Caco-2 (cell line): ENCODE results near the gene EVA1A. TPM values are rescaled to one million over a fixed set of nuclear protein-coding genes. Genes with fewer than 3 reads are reported as not detected.

Source experiments
- BruUV-seq: library from RNA; stranded (reverse); fragments of 400-500 nt; replicated peaks from 2 replicates; lab custom pipeline; 2021; lab: Mats Ljungman, UMichigan
- CTCF ChIA-PET: fragments of 300-600 bp; sonication (Branson Sonifier 250); formaldehyde crosslinking; loops from one replicate; lab custom pipeline; 2022; ENCODE audit warnings: antibody characterized with exemption; lab: Charles Lee
- POLR2A ChIA-PET: fragments of 300-600 bp; sonication (Branson Sonifier 250); formaldehyde crosslinking; loops from one replicate; lab custom pipeline; 2022; ENCODE audit warnings: antibody characterized with exemption; lab: Charles Lee
- DNase-seq, 2 experiments: peaks; one replicate each; pipeline versions ENCODE4 v3.0.0 to v3.0.0-alpha.2; 2020 to 2022
- H3K27me3 ChIP-seq: replicated peaks from 2 replicates; pipeline ENCODE4 v1.6.0; 2011; ENCODE audit warnings: low read length; ENCODE audit not compliant: control insufficient read depth, insufficient read depth
- H3K36me3 ChIP-seq: 2 replicates; pipeline ENCODE4 v1.5.1; 2011; ENCODE audit warnings: low read length; ENCODE audit not compliant: control insufficient read depth, insufficient read depth
- H3K4me1 ChIP-seq: fragments of 250-450 bp; sonication (Bioruptor Pico); 2 replicates; pipeline ENCODE4 v1.5.1; 2020; ENCODE audit warnings: mild to moderate bottlenecking
- H3K4me3 ChIP-seq: 2 replicates; pipeline ENCODE4 v1.5.1; 2011; ENCODE audit warnings: low read depth, mild to moderate bottlenecking, control low read depth, low read length
- H3K9me3 ChIP-seq: fragments of 250-450 bp; sonication (Bioruptor Pico); 2 replicates; pipeline ENCODE4 v1.5.1; 2020; ENCODE audit warnings: mild to moderate bottlenecking, moderate library complexity
- H3K27ac Mint-ChIP-seq: one replicate; pipeline ENCODE4 v1.8.0; 2022; ENCODE audit warnings: mixed read lengths; ENCODE audit not compliant: unreplicated experiment
- H3K27me3 Mint-ChIP-seq: one replicate; pipeline ENCODE4 v1.8.0; 2022; ENCODE audit warnings: mixed read lengths; ENCODE audit not compliant: insufficient read depth, unreplicated experiment
- H3K36me3 Mint-ChIP-seq: one replicate; pipeline ENCODE4 v1.8.0; 2022; ENCODE audit warnings: mild to moderate bottlenecking, mixed read lengths; ENCODE audit not compliant: insufficient read depth, unreplicated experiment
- H3K4me1 Mint-ChIP-seq: one replicate; pipeline ENCODE4 v1.8.0; 2022; ENCODE audit warnings: low read depth, mixed read lengths; ENCODE audit not compliant: unreplicated experiment
- H3K4me3 Mint-ChIP-seq: one replicate; pipeline ENCODE4 v1.8.0; 2022; ENCODE audit warnings: mild to moderate bottlenecking, moderate library complexity, mixed read lengths; ENCODE audit not compliant: unreplicated experiment
- H3K9me3 Mint-ChIP-seq: one replicate; pipeline ENCODE4 v1.8.0; 2022; ENCODE audit warnings: mixed read lengths; ENCODE audit not compliant: unreplicated experiment
- CTCF ChIP-seq, 2 experiments: fragments of 200-600 bp in 1 of 2; IDR thresholded peaks; 1 replicate in 1 of 2; 2 replicates in 1 of 2; pipeline versions ENCODE4 v1.5.1 to v1.8.0; 2011 to 2022; ENCODE audit warnings: antibody characterized with exemption in 1 of 2, control low read depth in 1 of 2, inconsistent platforms in 1 of 2, low read depth in 1 of 2, low read length in 1 of 2, mild to moderate bottlenecking in 1 of 2, moderate library complexity in 1 of 2; ENCODE audit not compliant: insufficient read depth in 1 of 2, severe bottlenecking in 1 of 2, unreplicated experiment in 1 of 2
- intact Hi-C: fragments of 100-400 bp; cut with micrococcal nuclease; formaldehyde crosslinking; loops from one replicate; pipeline ENCODE4 v1.10.0; 2022; ENCODE audit not compliant: unreplicated experiment
- total RNA-seq: library from RNA; stranded (reverse); gene quantifications from 2 replicates; pipeline ENCODE4 v1.2.3, GENCODE V29; 2022

The EVA1A gene
- total RNA-seq, 1 experiment from 2014 or later = 0.25 TPM

GRCh38 chr2:75587954-75588587 is 27.3 kb upstream of the EVA1A start:
- ChIA-PET POLR2A (no interaction called here), CTCF (no interaction called here)
- no peak overlapping the region for H3K4me3 Mint-ChIP-seq
- H3K36me3 ChIP-seq = no peaks in the 10 kb centered on the region
- no peaks in the 10 kb centered on the region for H3K4me1 ChIP-seq
- no peak for DNase-seq
- no peaks in the 10 kb centered on the region for H3K9me3 ChIP-seq
- intact Hi-C loops = no loop called here
- peaks cover 11% of the 10 kb centered on the region for H3K4me1 Mint-ChIP-seq
- TF ChIP-seq CTCF (IDR thresholded peaks at IDR 0.05; ENCODE audit: insufficient read depth in 1 of 2, low read depth in 1 of 2, low read length in 1 of 2, severe bottlenecking in 1 of 2, unreplicated experiment in 1 of 2) = no peak
- H3K36me3 Mint-ChIP-seq = no peaks in the 10 kb centered on the region
- no TSS peak for BruUV-seq
- H3K27me3 ChIP-seq = no peaks in the 10 kb centered on the region
- no peaks in the 10 kb centered on the region for H3K9me3 Mint-ChIP-seq
- no peak overlapping the region for H3K4me3 ChIP-seq
- peaks cover 8% of the 10 kb centered on the region for H3K27me3 Mint-ChIP-seq
- H3K27ac Mint-ChIP-seq = no peak overlapping the region

- Mint-ChIP-seq H3K9me3 (no peaks in the 10 kb centered on the region), H3K27ac (no peak overlapping the region), H3K27me3 (peaks cover 13% of the 10 kb centered on the region), H3K4me1 (peaks cover 11% of the 10 kb centered on the region), H3K36me3 (no peaks in the 10 kb centered on the region), H3K4me3 (no peak overlapping the region)
- H3K4me1 ChIP-seq = no peaks in the 10 kb centered on the region
- H3K4me3 ChIP-seq = no peak overlapping the region
- TF ChIP-seq CTCF (IDR thresholded peaks at IDR 0.05; ENCODE audit: insufficient read depth in 1 of 2, low read depth in 1 of 2, low read length in 1 of 2, severe bottlenecking in 1 of 2, unreplicated experiment in 1 of 2) = no peak
- ChIA-PET CTCF (no interaction called here), POLR2A (no interaction called here)
- H3K36me3 ChIP-seq = no peaks in the 10 kb centered on the region
- no peaks in the 10 kb centered on the region for H3K9me3 ChIP-seq
- BruUV-seq = no TSS peak
- H3K27me3 ChIP-seq = no peaks in the 10 kb centered on the region
- no peak for DNase-seq
- intact Hi-C loops = no loop called here
These were observed 26.2 kb upstream of the EVA1A start for GRCh38 chr2:75586971-75587370.

GRCh38 chr2:75582840-75583239 is 22.1 kb upstream of the EVA1A start:
- no TSS peak for BruUV-seq
- Mint-ChIP-seq H3K4me1 (no peaks in the 10 kb centered on the region), H3K27me3 (peaks cover 13% of the 10 kb centered on the region), H3K9me3 (no peaks in the 10 kb centered on the region), H3K4me3 (no peak overlapping the region), H3K27ac (no peak overlapping the region), H3K36me3 (no peaks in the 10 kb centered on the region)
- intact Hi-C loops = no loop called here
- ChIA-PET CTCF (no interaction called here), POLR2A (no interaction called here)
- DNase-seq = no peak
- H3K9me3 ChIP-seq = no peaks in the 10 kb centered on the region
- H3K4me3 ChIP-seq = no peak overlapping the region
- no peaks in the 10 kb centered on the region for H3K27me3 ChIP-seq
- H3K36me3 ChIP-seq = no peaks in the 10 kb centered on the region
- no peaks in the 10 kb centered on the region for H3K4me1 ChIP-seq
- no peak for TF ChIP-seq CTCF (IDR thresholded peaks at IDR 0.05; ENCODE audit: insufficient read depth in 1 of 2, low read depth in 1 of 2, low read length in 1 of 2, severe bottlenecking in 1 of 2, unreplicated experiment in 1 of 2)
